AG09319 (cell line): ENCODE data around the gene ACACB.

Source experiments
- DNase-seq: peaks from one replicate; pipeline ENCODE4 v3.0.0-alpha.2; 2010; ENCODE audit warnings: low read depth; ENCODE audit errors: extremely low read depth
- CTCF ChIP-seq: IDR thresholded peaks from 2 replicates; pipeline ENCODE4 v1.5.1; 2011; ENCODE audit warnings: low read depth, mild to moderate bottlenecking, inconsistent platforms, low read length, moderate library complexity

Gene ACACB

DNA sequence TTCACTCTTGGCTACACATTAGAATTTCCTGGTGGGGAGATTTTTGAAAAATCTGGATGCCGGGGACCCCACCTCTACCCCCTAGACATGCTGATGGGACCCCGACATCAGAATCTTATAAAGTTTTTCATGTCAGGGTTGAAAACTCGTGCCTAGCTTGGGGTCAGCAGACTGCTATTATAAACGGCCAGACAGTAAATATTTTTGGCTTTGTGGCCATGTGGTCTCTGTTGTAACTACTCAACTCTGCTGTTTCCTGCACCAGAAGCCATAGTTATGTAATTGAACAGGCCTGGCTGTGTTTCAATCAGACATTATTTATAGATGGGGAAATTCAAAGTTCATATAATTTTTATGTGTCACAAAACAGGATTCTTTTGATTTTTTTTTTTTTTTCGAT lies 41.6 kb downstream of the ACACB start:
- DNase-seq = no peak

GRCh38 chr12:109160433-109160832 lies 44.0 kb downstream of the ACACB start:
- no peak for TF ChIP-seq CTCF
- DNase-seq = no peak

More for the DNA sequence above, 41.6 kb downstream of the ACACB start:
- TF ChIP-seq CTCF = no peak

DNA sequence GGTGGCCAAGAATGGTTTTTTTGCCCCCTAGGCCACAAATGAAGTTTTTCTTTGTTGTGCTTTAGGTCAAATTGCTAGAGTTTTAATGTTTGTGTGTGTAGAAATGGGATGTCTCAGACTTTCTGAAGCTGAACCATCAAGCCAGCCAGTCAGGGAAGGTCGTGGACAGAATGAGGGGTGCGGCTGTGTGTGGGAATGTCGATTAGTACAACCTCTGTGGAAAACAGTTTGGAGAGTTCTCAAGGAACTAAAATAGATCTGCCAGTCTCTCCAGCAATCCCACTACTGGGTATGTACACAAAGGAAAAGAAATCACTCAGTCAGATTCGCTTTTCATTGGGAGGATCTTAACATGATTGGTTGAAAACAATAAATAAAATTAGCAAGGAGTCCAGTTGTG lies 44.5 kb downstream of the ACACB start:
- TF ChIP-seq CTCF = no peak

DNA sequence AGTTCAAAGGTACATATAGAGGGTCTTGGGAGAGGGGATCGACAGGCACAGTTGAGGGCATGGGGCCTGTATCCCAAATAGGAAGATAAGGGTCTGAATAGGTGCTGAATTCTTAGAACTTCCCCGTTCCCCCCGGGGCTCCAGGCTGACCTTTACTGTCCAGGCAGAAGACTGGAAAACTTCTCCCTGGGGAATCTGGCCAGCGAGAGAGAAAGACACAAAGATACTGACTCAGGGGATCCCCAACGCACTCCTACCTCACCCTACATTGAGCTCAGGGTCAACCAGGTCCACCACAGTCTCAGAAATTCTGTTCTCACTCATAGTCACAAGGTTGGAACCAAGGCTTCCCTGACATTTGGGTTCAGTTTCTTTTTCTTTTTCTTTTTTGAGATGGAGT lies 46.2 kb downstream of the ACACB start:
- no peak for DNase-seq
- TF ChIP-seq CTCF = no peak

More for the DNA sequence above, 44.5 kb downstream of the ACACB start:
- no peak for DNase-seq

DNA sequence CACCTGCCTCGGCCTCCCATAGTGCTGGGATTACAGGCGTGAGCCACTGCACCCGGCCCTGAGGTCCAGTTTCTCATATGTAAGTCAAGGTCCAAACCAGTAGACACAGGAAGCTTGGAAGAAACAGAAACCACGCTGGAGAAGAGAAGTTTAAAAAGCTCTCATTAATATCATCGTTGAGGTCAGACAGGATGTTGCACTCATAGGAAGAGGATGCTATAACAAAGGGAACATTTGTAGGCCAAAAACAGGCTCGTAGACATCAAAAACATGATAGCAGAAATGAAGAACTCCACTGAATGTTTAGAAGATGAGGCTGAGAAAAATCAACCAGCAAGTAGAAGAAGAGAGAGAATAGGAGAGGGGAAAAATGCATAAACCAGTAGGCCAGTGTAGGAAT lies 46.8 kb downstream of the ACACB start:
- DNase-seq = no peak
- no peak for TF ChIP-seq CTCF

GRCh38 chr12:109165599-109165998 lies 49.2 kb downstream of the ACACB start:
- DNase-seq = no peak
- TF ChIP-seq CTCF = no peak

- TF ChIP-seq CTCF = no peak
- DNase-seq = no peak
Observed at GRCh38 chr12:109166371-109166770, 50.0 kb downstream of the ACACB start.

DNA sequence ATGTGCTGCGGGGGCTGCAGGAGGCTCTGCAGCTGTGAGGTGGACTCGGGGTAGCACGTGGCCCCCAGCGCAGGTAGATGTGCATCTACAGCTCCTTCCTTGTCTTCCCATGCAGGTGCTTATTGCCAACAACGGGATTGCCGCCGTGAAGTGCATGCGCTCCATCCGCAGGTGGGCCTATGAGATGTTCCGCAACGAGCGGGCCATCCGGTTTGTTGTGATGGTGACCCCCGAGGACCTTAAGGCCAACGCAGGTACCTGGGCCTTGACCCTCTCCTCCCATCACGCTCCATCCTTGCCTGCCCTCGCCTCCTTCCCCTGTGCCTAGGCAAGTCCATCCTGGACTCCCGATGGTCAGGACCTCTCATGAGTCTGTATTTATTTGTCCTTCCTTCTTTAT lies 51.4 kb downstream of the ACACB start:
- no peak for TF ChIP-seq CTCF
- DNase-seq = no peak
